Activated CD8-positive, alpha-beta memory T cell treated with anti-CD3 and anti-CD28 coated beads, Interleukin-2, amount 50 U/mL, for 4 hours (primary cell): ENCODE measurements around the gene UNC93A.
"Not testable (repeated sequence)": the region's sequence is repeated elsewhere in the genome, so short reads cannot be mapped to it uniquely, and the experiment has no call there.

ENCODE experiments used
- DNase-seq: peaks from one replicate; pipeline ENCODE4 v3.0.0-alpha.2; 2020

Gene UNC93A

GRCh38 chr6:167272151-167272550, 19.0 kb upstream of the UNC93A start:
- DNase-seq = no peak

GRCh38 chr6:167272696-167273379, 18.3 kb upstream of the UNC93A start:
- no peak for DNase-seq

- no peak for DNase-seq
Observed at GRCh38 chr6:167274270-167274669, 16.8 kb upstream of the UNC93A start.

GRCh38 chr6:167275001-167275400, 16.1 kb upstream of the UNC93A start:
- no peak for DNase-seq

- DNase-seq = no peak
Observed at GRCh38 chr6:167275436-167275835, 15.7 kb upstream of the UNC93A start.

- DNase-seq = no peak
Observed at GRCh38 chr6:167276772-167277533, 14.2 kb upstream of the UNC93A start.

GRCh38 chr6:167278173-167278940, 12.8 kb upstream of the UNC93A start:
- DNase-seq = not testable (repeated sequence)

GRCh38 chr6:167279766-167280446, 11.2 kb upstream of the UNC93A start:
- no peak for DNase-seq

- DNase-seq = not testable (repeated sequence)
Observed at GRCh38 chr6:167280466-167280865, 10.6 kb upstream of the UNC93A start.

GRCh38 chr6:167282165-167282564, 8.9 kb upstream of the UNC93A start:
- no peak for DNase-seq

GRCh38 chr6:167284565-167284964, 6.5 kb upstream of the UNC93A start:
- not testable (repeated sequence) for DNase-seq

GRCh38 chr6:167285077-167285770, 5.9 kb upstream of the UNC93A start:
- no peak for DNase-seq

- DNase-seq = no peak
Observed at GRCh38 chr6:167287513-167288048, 3.5 kb upstream of the UNC93A start.

- not testable (repeated sequence) for DNase-seq
Observed at GRCh38 chr6:167288591-167289225, 2.4 kb upstream of the UNC93A start.

- DNase-seq = not testable (repeated sequence)
Observed at GRCh38 chr6:167289291-167289690, 1.8 kb upstream of the UNC93A start.

GRCh38 chr6:167291623-167292300, 647 bp downstream of the UNC93A start:
- no peak for DNase-seq

- DNase-seq = no peak
Observed at GRCh38 chr6:167292301-167293087, 1.4 kb downstream of the UNC93A start.

GRCh38 chr6:167293088-167293589, 2.0 kb downstream of the UNC93A start:
- no peak for DNase-seq

GRCh38 chr6:167293590-167294091, 2.5 kb downstream of the UNC93A start:
- no peak for DNase-seq

GRCh38 chr6:167294241-167294640, 3.1 kb downstream of the UNC93A start:
- DNase-seq = no peak
